Skeletal muscle tissue (tissue), 4 donors: Measurements from ENCODE around the gene RGS21. TPM values are rescaled to one million over a fixed set of nuclear protein-coding genes. Genes with fewer than 3 reads are reported as not detected.
"Not testable (repeated sequence)": the region's sequence is repeated elsewhere in the genome, so short reads cannot be mapped to it uniquely, and the experiment has no call there.

Experiments used
- H3K27ac ChIP-seq: one replicate; pipeline ENCODE4 v1.7.0; 2013; ENCODE audit warnings: mild to moderate bottlenecking, low read depth, low read length, inconsistent platforms
- H3K27me3 ChIP-seq, 3 donors: one replicate each; pipeline ENCODE4 v1.7.0; 2013; ENCODE audit warnings: low read length in 3 of 3; ENCODE audit not compliant: control insufficient read depth in 3 of 3, insufficient read depth in 3 of 3
- H3K36me3 ChIP-seq, 3 donors: one replicate each; pipeline ENCODE4 v1.7.0; 2013; ENCODE audit warnings: low read length in 3 of 3; ENCODE audit not compliant: control insufficient read depth in 3 of 3, insufficient read depth in 3 of 3
- H3K4me1 ChIP-seq, 3 donors: one replicate each; pipeline ENCODE4 v1.7.0; 2013; ENCODE audit warnings: low read length in 3 of 3, mild to moderate bottlenecking in 3 of 3; ENCODE audit not compliant: control insufficient read depth in 3 of 3, insufficient read depth in 3 of 3
- H3K4me3 ChIP-seq, 3 donors: one replicate each; pipeline ENCODE4 v1.7.0; 2013; ENCODE audit warnings: low read length in 3 of 3
- H3K9ac ChIP-seq, 3 donors: one replicate each; pipeline ENCODE4 v1.7.0; 2013; ENCODE audit warnings: low read length in 3 of 3, mild to moderate bottlenecking in 3 of 3, moderate library complexity in 2 of 3, low read depth in 1 of 3
- H3K9me3 ChIP-seq, 3 donors: one replicate each; pipeline ENCODE4 v1.7.0; 2013; ENCODE audit warnings: low read length in 3 of 3; ENCODE audit not compliant: control insufficient read depth in 3 of 3
- total RNA-seq: library from RNA; depleted of rRNA; stranded (reverse); fragments of >200 nt; gene quantifications from one replicate; pipeline ENCODE4 v1.2.3, GENCODE V29; 2014
- donor health status: Osteomylitis.

The RGS21 gene, protein sequence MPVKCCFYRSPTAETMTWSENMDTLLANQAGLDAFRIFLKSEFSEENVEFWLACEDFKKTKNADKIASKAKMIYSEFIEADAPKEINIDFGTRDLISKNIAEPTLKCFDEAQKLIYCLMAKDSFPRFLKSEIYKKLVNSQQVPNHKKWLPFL
- total RNA-seq, result not detected

DNA sequence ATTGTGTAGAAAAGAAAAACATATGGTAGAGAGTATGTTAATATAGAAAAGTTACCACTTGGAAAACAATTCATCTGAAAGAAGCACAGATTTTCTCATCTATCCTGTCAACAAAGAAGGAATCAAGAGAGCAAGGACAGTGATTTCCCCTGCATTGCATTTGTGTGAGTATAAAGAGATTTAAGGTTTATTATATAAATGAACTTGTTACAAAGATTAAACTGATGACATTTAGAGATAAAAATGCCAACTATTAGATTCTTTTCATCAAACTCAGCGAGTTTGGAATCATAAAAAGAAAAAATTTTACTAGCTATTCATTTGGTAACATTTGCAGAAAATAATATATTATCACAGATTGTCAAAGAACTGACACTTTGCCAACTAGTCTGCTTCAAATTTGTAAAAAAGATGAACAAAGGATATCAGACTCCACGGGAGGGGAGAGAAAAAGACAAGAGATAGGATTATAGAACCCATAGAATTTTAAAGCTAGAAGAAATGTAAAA is at the start of gene RGS21:
Gene RGS21, plus strand, starts transcription at position 51 of the 509 bp plus-strand sequence. CDS start 26,045 bp downstream, outside the sequence.
- no peak within 1 kb of the TSS for H3K9ac ChIP-seq
- no peaks in the 10 kb centered on the region for H3K36me3 ChIP-seq
- no peak within 1 kb of the TSS for H3K27ac ChIP-seq
- no peaks in the 10 kb centered on the region for H3K27me3 ChIP-seq
- H3K4me3 ChIP-seq, result no peak within 1 kb of the TSS
- H3K9me3 ChIP-seq, result no peaks in the 10 kb centered on the region
- H3K4me1 ChIP-seq, result no peaks in the 10 kb centered on the region

DNA sequence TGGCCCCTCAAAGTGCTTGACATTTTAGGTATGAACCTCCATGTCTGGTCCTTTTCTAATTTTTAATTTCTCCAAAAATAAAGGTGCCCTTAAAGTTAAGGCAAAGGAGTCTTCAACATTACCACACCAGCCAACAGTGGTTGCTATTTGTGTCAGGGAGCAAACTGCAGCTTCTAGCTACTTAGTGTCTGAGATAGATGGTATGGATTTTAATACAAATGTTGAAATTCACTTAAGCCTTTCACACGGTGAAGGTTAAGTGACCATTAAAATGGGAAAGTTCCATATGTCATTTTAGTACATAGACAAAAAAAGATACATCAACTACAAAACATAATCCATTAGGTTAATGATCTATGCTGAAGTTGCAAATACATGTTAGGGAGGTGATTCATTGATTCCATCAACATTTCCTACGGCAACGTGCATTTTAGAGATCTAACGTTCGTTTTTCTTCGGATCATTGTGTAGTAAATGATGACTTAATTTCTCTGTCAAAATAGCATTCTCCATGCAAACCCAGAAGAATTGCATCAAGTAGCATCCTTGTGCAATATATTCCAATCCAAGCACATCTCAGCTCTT is 48.2 kb upstream of the RGS21 start:
- Histone ChIP-seq H3K27ac (no peak overlapping the region), H3K4me3 (no peak overlapping the region), H3K27me3 (no peaks in the 10 kb centered on the region), H3K36me3 (no peaks in the 10 kb centered on the region), H3K9me3 (no peaks in the 10 kb centered on the region), H3K9ac (no peak overlapping the region), H3K4me1 (no peaks in the 10 kb centered on the region)

DNA sequence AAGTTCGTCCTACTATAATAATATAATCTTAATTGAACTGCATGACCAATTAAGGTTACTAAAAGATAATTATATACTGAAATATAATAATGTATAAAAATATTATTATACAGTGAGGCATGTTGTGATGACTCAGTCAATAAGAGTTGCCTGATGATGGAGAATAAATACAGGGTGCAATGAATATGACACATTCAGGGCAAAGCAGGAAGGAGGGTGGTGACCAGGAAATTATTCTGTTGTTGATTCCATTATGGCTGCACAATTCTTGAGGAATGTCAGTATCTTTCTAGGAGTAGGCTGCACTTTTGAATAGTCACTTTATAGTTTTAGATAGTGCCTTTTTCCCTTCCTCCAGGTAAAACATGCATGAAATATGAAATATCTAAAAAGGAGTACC is 46.4 kb upstream of the RGS21 start:
- no peak overlapping the region for H3K4me3 ChIP-seq
- no peaks in the 10 kb centered on the region for H3K9me3 ChIP-seq
- no peak overlapping the region for H3K9ac ChIP-seq
- H3K27me3 ChIP-seq, result no peaks in the 10 kb centered on the region
- no peaks in the 10 kb centered on the region for H3K4me1 ChIP-seq
- H3K27ac ChIP-seq, result no peak overlapping the region
- H3K36me3 ChIP-seq, result no peaks in the 10 kb centered on the region

DNA sequence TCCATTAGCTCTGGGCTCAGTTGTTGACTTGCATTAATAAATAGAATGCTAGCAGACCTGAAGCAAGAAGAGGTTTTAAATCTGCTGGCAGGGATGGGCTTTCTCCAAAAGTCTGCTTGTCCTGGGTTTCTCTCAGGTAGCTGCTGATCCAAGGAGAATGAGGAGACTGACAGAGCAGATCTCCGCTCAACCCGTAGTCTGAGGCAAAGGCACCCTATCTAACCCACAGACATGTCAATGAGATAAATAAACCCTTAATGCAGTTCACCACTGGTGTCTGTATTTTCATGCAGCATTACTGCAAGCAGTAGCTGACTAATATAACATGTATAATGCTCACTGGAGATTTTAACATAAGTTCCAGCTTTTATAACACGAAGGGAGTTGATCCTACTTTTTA is 44.1 kb upstream of the RGS21 start:
- no peaks in the 10 kb centered on the region for H3K4me1 ChIP-seq
- no peaks in the 10 kb centered on the region for H3K9me3 ChIP-seq

DNA sequence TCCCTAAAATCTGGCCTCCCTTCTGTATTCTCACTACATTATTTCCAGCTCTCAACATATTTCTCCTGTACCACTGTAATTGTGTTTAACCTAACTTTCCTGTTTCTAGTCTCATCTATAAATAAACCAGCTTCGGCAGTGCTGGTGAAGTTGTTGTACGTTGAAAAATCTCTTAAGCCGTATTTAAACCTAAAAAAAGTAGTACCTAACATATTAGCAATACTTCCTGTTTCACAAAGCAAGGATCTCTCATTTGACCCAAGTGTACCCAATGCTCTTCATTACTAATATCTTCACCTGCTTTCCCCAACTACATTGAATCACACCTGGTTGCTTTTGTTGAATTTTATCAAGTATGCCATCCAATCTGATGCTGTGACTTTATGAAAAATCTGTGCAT is 42.2 kb upstream of the RGS21 start:
- Histone ChIP-seq H3K36me3 (no peaks in the 10 kb centered on the region), H3K27me3 (no peaks in the 10 kb centered on the region), H3K4me1 (no peaks in the 10 kb centered on the region), H3K9me3 (no peaks in the 10 kb centered on the region), H3K27ac (no peak overlapping the region), H3K9ac (no peak overlapping the region), H3K4me3 (no peak overlapping the region)

More for the DNA sequence above, 44.1 kb upstream of the RGS21 start:
- H3K4me3 ChIP-seq, result no peak overlapping the region
- H3K27ac ChIP-seq, result no peak overlapping the region
- no peaks in the 10 kb centered on the region for H3K36me3 ChIP-seq
- no peaks in the 10 kb centered on the region for H3K27me3 ChIP-seq
- H3K9ac ChIP-seq, result no peak overlapping the region

DNA sequence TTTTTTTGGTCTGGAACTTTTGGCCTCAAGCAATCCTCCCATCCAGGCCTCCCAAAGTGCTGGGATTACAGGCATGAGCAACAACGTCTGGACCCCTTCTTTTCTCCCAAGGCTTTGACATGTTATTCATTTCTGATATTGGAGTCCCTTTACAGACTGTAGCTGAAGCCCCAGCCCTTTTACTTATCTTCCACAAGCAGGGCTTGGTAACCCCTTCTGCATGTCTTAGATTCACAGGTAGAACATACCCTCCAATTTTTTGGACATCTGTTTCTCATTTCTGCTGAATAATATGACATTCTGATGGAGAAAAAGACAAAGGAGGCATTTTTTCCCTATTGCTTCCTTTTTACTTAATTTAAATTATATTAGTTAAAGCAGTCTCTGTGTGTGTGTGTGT is 39.2 kb upstream of the RGS21 start:
- peaks cover 0 to 3% (median 0%) of the 10 kb centered on the region in 3 donors for H3K9me3 ChIP-seq
- no peaks in the 10 kb centered on the region for H3K36me3 ChIP-seq
- H3K9ac ChIP-seq, result no peak overlapping the region
- no peaks in the 10 kb centered on the region for H3K27me3 ChIP-seq
- no peak overlapping the region for H3K4me3 ChIP-seq
- no peaks in the 10 kb centered on the region for H3K4me1 ChIP-seq
- no peak overlapping the region for H3K27ac ChIP-seq

DNA sequence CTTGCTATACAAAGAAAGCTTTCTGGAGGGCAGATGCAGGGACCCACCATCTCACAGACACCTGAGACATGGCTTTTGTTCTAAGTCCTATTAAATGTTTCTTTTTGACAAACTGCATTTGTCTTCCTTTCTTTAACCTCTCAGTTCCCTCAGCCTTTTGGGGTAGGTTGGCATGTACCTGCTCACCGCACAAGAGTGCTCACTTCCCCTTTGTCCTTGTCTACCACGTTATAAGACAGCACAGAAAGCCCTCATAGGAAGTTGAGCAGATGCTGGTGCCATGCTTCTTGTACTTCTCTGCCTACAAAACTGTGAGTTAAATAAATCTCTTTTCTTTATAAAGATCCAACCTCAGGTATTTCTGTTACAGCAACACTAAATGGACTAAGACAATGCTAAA is 31.9 kb upstream of the RGS21 start:
- Histone ChIP-seq H3K27me3 (no peaks in the 10 kb centered on the region), H3K9me3 (peaks cover 3 to 6% (median 4%) of the 10 kb centered on the region in 3 donors), H3K36me3 (no peaks in the 10 kb centered on the region), H3K4me3 (no peak overlapping the region), H3K9ac (no peak overlapping the region), H3K4me1 (no peaks in the 10 kb centered on the region), H3K27ac (no peak overlapping the region)

DNA sequence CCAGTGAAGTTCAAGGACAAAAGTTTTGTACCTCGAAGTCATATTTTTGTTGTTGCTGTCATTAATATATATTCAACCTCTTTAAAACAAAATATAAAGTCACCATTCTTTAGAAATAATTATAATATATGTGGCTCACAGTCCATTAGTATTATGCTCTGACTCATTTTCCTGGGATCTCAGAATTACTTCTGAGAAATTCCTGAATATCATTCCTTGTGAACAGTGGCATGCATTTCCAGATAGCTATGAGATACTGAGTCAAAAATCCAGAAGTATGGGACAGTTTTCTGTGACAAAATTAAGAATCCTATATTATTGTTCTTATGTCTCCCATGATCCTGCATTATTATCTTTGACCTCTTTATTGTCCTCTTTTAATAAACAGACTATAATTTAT is 13.8 kb upstream of the RGS21 start:
- H3K4me3 ChIP-seq, result no peak overlapping the region
- H3K9ac ChIP-seq, result no peak overlapping the region
- no peaks in the 10 kb centered on the region for H3K27me3 ChIP-seq
- no peak overlapping the region for H3K27ac ChIP-seq
- no peaks in the 10 kb centered on the region for H3K4me1 ChIP-seq
- no peaks in the 10 kb centered on the region for H3K9me3 ChIP-seq
- H3K36me3 ChIP-seq, result no peaks in the 10 kb centered on the region

DNA sequence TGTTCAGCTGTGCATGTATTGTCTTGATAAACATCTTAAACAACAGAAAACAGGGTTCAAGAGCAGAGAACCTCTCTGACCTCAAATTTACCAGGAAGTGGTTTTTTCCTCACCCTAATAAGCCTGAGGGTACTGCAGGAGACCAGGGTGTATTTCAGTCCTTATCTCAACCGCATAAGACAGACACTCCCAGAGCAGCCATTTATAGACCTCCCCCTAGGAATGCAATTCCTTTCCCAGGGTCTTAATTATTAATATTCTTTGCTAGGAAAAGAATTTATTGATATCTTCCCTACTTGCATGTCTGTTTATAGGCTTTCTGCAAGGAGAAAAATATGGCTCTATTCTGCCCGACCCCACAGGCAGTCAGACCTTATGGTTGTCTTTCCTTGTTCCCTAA is 8.5 kb upstream of the RGS21 start:
- not testable (repeated sequence) for H3K36me3 ChIP-seq, H3K9ac ChIP-seq, H3K9me3 ChIP-seq, H3K4me3 ChIP-seq, H3K27me3 ChIP-seq, H3K27ac ChIP-seq, H3K4me1 ChIP-seq

DNA sequence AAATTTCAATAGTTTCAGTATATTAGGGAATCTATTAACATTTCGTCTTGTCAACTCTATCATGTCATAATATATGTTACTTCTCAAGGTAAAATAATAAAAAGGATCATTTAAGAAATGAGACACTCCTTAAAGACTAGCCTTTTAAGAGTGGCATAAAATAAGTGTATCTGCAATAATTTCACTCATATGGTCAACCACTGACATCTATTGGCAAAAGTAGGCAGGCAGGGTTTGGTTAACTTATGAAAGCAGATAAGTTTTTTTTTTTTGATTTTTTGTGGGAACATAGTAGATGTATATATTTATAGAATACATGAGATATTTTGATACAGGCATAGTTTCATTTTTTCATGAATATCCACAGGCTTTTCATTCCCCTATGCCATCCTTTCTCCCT is 5.5 kb upstream of the RGS21 start:
- Histone ChIP-seq H3K36me3 (no peaks in the 10 kb centered on the region), H3K9ac (no peak overlapping the region), H3K4me1 (no peaks in the 10 kb centered on the region), H3K4me3 (no peak overlapping the region), H3K27me3 (no peaks in the 10 kb centered on the region), H3K27ac (no peak overlapping the region), H3K9me3 (no peaks in the 10 kb centered on the region)
